ENCODE measurements around the gene MRPS10. TPM values are rescaled to one million over a fixed set of nuclear protein-coding genes. Genes with fewer than 3 reads are reported as not detected.

MRPS10 gene
- total RNA-seq, 4 donors from 2014 or later: 14.3 to 24.5 (median 23.0) TPM

Other genes starting within 250 kb of the MRPS10 start
- 10 to 100 TPM; 24.5 to 37.6 (median 24.6) TPM for gene TAF8, start 167.3 kb downstream of the MRPS10 start, total RNA-seq
- 100 to 1,000 TPM in 1 of 4 donors, 10 to 100 TPM in 3; 47.9 to 106 (median 95.9) TPM for gene C6orf132, start 75.2 kb downstream of the MRPS10 start, total RNA-seq
- gene GUCA1A, start 44.5 kb downstream of the MRPS10 start, total RNA-seq: not detected
- gene GUCA1B, start 22.9 kb downstream of the MRPS10 start, total RNA-seq: 1 to 10 TPM in 1 of 4 donors, under 1 TPM in 1, not detected in 2; 0.80 to 4.1 TPM
- gene TRERF1, start 234.1 kb upstream of the MRPS10 start, total RNA-seq: 10 to 100 TPM in 1 of 4 donors, 1 to 10 TPM in 3; 4.6 to 28.1 (median 8.5) TPM

Measured in Peyer's patch (tissue), 4 donors.